Measurements from ENCODE around the gene GPC3. TPM values are rescaled to one million over a fixed set of nuclear protein-coding genes. Genes with fewer than 3 reads are reported as not detected.

The GPC3 gene
- total RNA-seq, 4 donors from 2014 or later: 1.2 to 13.3 (median 8.0) TPM

- 56% methylated on average over 2 of the region's 2 CpGs for WGBS
- H3K27ac ChIP-seq (replicated peaks in 1 of 4): no peak overlapping the region
- H3K4me3 ChIP-seq: no peak overlapping the region
These were observed 45.6 kb downstream of the GPC3 start for GRCh38 chrX:133939655-133940302.

GRCh38 chrX:133938530-133938929, 46.9 kb downstream of the GPC3 start:
- 61% methylated on average over 1 of the region's 1 CpG for WGBS
- Histone ChIP-seq H3K9me3 (no peaks in the 10 kb centered on the region), H3K27me3 (no peaks in the 10 kb centered on the region), H3K4me3 (no peak overlapping the region), H3K4me1 (no peaks in the 10 kb centered on the region), H3K27ac (replicated peaks in 1 of 4) (no peak overlapping the region), H3K36me3 (no peaks in the 10 kb centered on the region)
- no peak for TF ChIP-seq POLR2A (IDR thresholded peaks at IDR 0.05; ENCODE audit: low read depth)
- TF ChIP-seq POLR2AphosphoS5 (IDR thresholded peaks at IDR 0.05): no peak
- TF ChIP-seq EP300 (IDR thresholded peaks at IDR 0.05): no peak
- no peak for TF ChIP-seq CTCF (IDR thresholded peaks at IDR 0.05)
- no peak for DNase-seq (ENCODE audit: extremely low spot score)
- intact Hi-C loops (cut with DNase I): no loop called here

More at GRCh38 chrX:133939655-133940302, 45.6 kb downstream of the GPC3 start:
- intact Hi-C loops (cut with DNase I): no loop called here
- no peak for TF ChIP-seq POLR2A (IDR thresholded peaks at IDR 0.05; ENCODE audit: low read depth)
- no peak for TF ChIP-seq POLR2AphosphoS5 (IDR thresholded peaks at IDR 0.05)
- no peak for TF ChIP-seq CTCF (IDR thresholded peaks at IDR 0.05)
- TF ChIP-seq EP300 (IDR thresholded peaks at IDR 0.05): no peak
- DNase-seq (ENCODE audit: extremely low spot score): no peak
- Histone ChIP-seq H3K4me1 (no peaks in the 10 kb centered on the region), H3K36me3 (no peaks in the 10 kb centered on the region), H3K9me3 (no peaks in the 10 kb centered on the region), H3K27me3 (no peaks in the 10 kb centered on the region)

DNA sequence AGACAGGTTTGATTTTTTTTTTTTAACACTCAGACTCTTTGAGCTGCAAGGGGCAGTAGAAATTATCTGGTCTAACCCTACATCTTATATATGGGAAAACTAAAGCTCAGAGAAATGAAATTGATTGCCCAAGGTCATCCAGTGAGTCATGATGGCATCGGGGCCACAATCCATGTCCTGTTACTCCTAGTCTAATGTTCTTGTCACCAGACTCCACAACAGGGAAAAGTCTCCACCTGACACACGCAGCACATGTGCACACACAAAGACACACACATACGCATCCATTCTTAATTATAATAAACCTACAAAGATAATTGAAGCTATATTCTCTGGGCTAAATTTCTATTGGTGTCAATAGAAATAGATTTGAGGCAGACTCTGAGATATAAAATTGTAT, 48.4 kb downstream of the GPC3 start:
- no peaks in the 10 kb centered on the region for H3K36me3 ChIP-seq
- DNase-seq (ENCODE audit: extremely low spot score): no peak
- H3K4me1 ChIP-seq: no peaks in the 10 kb centered on the region
- intact Hi-C loops (cut with DNase I): no loop called here
- H3K27me3 ChIP-seq: no peaks in the 10 kb centered on the region
- WGBS: 79% methylated on average over 3 of the region's 3 CpGs
- TF ChIP-seq POLR2AphosphoS5 (IDR thresholded peaks at IDR 0.05) (no peak), CTCF (IDR thresholded peaks at IDR 0.05) (no peak), EP300 (IDR thresholded peaks at IDR 0.05) (no peak), POLR2A (IDR thresholded peaks at IDR 0.05; ENCODE audit: low read depth) (no peak)
- no peaks in the 10 kb centered on the region for H3K9me3 ChIP-seq
- no peak overlapping the region for H3K4me3 ChIP-seq
- H3K27ac ChIP-seq (replicated peaks in 1 of 4): no peak overlapping the region

- no peak overlapping the region for H3K4me3 ChIP-seq
- WGBS: 60% methylated on average over 4 of the region's 4 CpGs
- TF ChIP-seq POLR2A (IDR thresholded peaks at IDR 0.05; ENCODE audit: low read depth) (no peak), CTCF (IDR thresholded peaks at IDR 0.05) (no peak), POLR2AphosphoS5 (IDR thresholded peaks at IDR 0.05) (no peak), EP300 (IDR thresholded peaks at IDR 0.05) (no peak)
- no peak for DNase-seq (ENCODE audit: extremely low spot score)
- H3K27ac ChIP-seq (replicated peaks in 1 of 4): no peak overlapping the region
- no peaks in the 10 kb centered on the region for H3K9me3 ChIP-seq
- intact Hi-C loops (cut with DNase I): no loop called here
- no peaks in the 10 kb centered on the region for H3K36me3 ChIP-seq
- H3K4me1 ChIP-seq: no peaks in the 10 kb centered on the region
- no peaks in the 10 kb centered on the region for H3K27me3 ChIP-seq
These were observed 50.3 kb downstream of the GPC3 start for GRCh38 chrX:133935076-133935475.

GRCh38 chrX:133933316-133933715, 52.1 kb downstream of the GPC3 start:
- H3K4me1 ChIP-seq: no peaks in the 10 kb centered on the region
- H3K36me3 ChIP-seq: no peaks in the 10 kb centered on the region
- DNase-seq (ENCODE audit: extremely low spot score): no peak
- H3K9me3 ChIP-seq: no peaks in the 10 kb centered on the region
- intact Hi-C loops (cut with DNase I): no loop called here
- no peak overlapping the region for H3K4me3 ChIP-seq
- 85% methylated on average over 2 of the region's 2 CpGs for WGBS
- no peak overlapping the region for H3K27ac ChIP-seq (replicated peaks in 1 of 4)
- no peak for TF ChIP-seq POLR2AphosphoS5 (IDR thresholded peaks at IDR 0.05)
- no peak for TF ChIP-seq POLR2A (IDR thresholded peaks at IDR 0.05; ENCODE audit: low read depth)
- no peak for TF ChIP-seq CTCF (IDR thresholded peaks at IDR 0.05)
- TF ChIP-seq EP300 (IDR thresholded peaks at IDR 0.05): no peak
- H3K27me3 ChIP-seq: no peaks in the 10 kb centered on the region

Data from esophagus muscularis mucosa (tissue), 4 donors.